Esophagus squamous epithelium (tissue), 4 donors: ENCODE data around the gene PDZD4.

ENCODE experiments used
- POLR2A ChIP-seq, 4 donors: fragments of 450-650 bp; IDR thresholded peaks; one replicate each; pipeline ENCODE4 v1.6.1; 2017; ENCODE audit warnings: antibody characterized with exemption in 4 of 4, mild to moderate bottlenecking in 4 of 4, moderate library complexity in 3 of 4
- TF ChIP-seq, protein P1 (sequence below), 6 experiments: fragments of 450-650 bp in 4 of 6; fragments of 200-600 bp in 2 of 6; sonication (generic) in 2 of 6; IDR thresholded peaks; one replicate each; pipeline ENCODE4 v1.5.1; 2016 to 2019; ENCODE audit warnings: antibody characterized with exemption in 6 of 6, mild to moderate bottlenecking in 4 of 6, moderate library complexity in 4 of 6

DNA sequence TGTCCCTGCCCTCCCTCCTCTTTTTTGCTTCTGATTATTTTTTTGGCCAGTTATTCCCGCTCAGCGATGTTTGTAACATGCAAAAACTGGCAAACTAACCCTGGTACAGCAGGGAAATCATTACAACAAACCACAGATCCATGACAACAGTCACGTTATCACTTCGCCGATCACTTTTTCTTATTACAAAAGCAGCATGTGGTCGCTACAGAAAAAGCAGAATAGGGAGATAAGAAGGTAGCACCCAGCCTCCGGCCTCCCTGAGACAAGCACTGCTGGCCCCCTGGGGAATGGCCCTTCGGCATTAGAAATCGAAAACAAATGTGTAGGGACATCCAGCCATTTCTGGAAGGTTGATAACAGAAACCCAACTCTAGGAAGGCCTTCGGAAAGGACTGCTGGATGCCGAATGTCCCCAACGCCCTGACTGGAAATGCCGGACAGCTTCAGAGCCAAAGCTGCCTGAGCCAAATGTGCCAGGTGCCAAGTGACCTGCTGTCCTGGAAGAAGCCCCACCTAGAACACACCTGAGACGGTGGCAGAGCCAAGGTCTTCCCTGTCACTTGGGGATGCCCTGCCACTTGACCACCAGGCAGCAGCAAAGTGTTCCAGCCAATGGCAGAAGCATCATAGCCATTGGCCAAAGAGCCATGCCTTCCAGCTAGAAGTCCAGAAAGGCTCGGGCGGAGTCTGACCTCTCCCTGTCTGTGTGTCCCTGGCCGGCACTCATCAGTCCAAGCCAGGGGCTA is 39.1 kb downstream of the PDZD4 start:
- no peak for TF ChIP-seq POLR2A (IDR thresholded peaks at IDR 0.05)
- TF ChIP-seq, protein P1, sequence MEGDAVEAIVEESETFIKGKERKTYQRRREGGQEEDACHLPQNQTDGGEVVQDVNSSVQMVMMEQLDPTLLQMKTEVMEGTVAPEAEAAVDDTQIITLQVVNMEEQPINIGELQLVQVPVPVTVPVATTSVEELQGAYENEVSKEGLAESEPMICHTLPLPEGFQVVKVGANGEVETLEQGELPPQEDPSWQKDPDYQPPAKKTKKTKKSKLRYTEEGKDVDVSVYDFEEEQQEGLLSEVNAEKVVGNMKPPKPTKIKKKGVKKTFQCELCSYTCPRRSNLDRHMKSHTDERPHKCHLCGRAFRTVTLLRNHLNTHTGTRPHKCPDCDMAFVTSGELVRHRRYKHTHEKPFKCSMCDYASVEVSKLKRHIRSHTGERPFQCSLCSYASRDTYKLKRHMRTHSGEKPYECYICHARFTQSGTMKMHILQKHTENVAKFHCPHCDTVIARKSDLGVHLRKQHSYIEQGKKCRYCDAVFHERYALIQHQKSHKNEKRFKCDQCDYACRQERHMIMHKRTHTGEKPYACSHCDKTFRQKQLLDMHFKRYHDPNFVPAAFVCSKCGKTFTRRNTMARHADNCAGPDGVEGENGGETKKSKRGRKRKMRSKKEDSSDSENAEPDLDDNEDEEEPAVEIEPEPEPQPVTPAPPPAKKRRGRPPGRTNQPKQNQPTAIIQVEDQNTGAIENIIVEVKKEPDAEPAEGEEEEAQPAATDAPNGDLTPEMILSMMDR (IDR thresholded peaks at IDR 0.05), result no peak
